Mucosa of descending colon (tissue), 3 donors: ENCODE results near the gene CORT. TPM values are rescaled to one million over a fixed set of nuclear protein-coding genes. Genes with fewer than 3 reads are reported as not detected.
"Not testable (repeated sequence)": the region's sequence is repeated elsewhere in the genome, so short reads cannot be mapped to it uniquely, and the experiment has no call there.

Source experiments
- ATAC-seq: fragments of 200-7000 bp; cut with Tn5 transposase; one replicate; pipeline ENCODE4 v1.9.1; 2020; ENCODE audit warnings: mild to moderate bottlenecking, moderate library complexity
- DNase-seq, 3 donors: peaks; one replicate each; pipeline ENCODE4 v3.0.0-alpha.2; 2020
- H3K36me3 ChIP-seq: fragments of 200-600 bp; one replicate; pipeline ENCODE4 v1.8.0; 2021; ENCODE audit warnings: low read depth, mild to moderate bottlenecking
- H3K4me1 ChIP-seq: fragments of 200-600 bp; one replicate; pipeline ENCODE4 v1.8.0; 2021; ENCODE audit warnings: low read depth, mild to moderate bottlenecking
- H3K4me3 ChIP-seq: fragments of 200-600 bp; one replicate; pipeline ENCODE4 v1.8.0; 2021; ENCODE audit warnings: mild to moderate bottlenecking
- H3K9me3 ChIP-seq: fragments of 200-600 bp; one replicate; pipeline ENCODE4 v1.8.0; 2021; ENCODE audit warnings: mild to moderate bottlenecking
- intact Hi-C, 2 donors: fragments of 100-400 bp; cut with DNase I in 1 of 2; cut with micrococcal nuclease in 1 of 2; formaldehyde crosslinking; loops; one replicate each; pipeline versions ENCODE4 v1.11.0 to v1.11.1; 2022; cut with DNase I, micrococcal nuclease
- total RNA-seq, 3 donors: library from RNA; stranded (reverse); fragmentation: NEBNext Ultra II Directional in 2 of 3; extraction: Animal tissue kit (Norgen Biotek cat#: 25700) in 2 of 3; gene quantifications; one replicate each; pipeline versions ENCODE4 v1.2.1 to v1.2.4, GENCODE V29; 2021 to 2023
- TF ChIP-seq, protein P1 (sequence below): fragments of 200-600 bp; IDR thresholded peaks from one replicate; pipeline ENCODE4 v1.8.0; 2022; ENCODE audit warnings: antibody characterized with exemption, mild to moderate bottlenecking
- donor health status: DM: no; HTN: no; CAD: no; lungs with moderate emphysema.
- donor health status: DM: no; HTN: no; CAD: no.
- donor health status: DM: no; HTN: yes; CAD: no.

Gene CORT
- total RNA-seq, 3 donors from 2014 or later: 0.32 to 0.43 TPM; not detected in 1

- no peaks in the 10 kb centered on the region for H3K9me3 ChIP-seq
- no peaks in the 10 kb centered on the region for H3K4me1 ChIP-seq
- ATAC-seq (no peak), DNase-seq (no peak)
- no peaks in the 10 kb centered on the region for H3K36me3 ChIP-seq
- intact Hi-C loops: no loop called here
- TF ChIP-seq, protein P1, sequence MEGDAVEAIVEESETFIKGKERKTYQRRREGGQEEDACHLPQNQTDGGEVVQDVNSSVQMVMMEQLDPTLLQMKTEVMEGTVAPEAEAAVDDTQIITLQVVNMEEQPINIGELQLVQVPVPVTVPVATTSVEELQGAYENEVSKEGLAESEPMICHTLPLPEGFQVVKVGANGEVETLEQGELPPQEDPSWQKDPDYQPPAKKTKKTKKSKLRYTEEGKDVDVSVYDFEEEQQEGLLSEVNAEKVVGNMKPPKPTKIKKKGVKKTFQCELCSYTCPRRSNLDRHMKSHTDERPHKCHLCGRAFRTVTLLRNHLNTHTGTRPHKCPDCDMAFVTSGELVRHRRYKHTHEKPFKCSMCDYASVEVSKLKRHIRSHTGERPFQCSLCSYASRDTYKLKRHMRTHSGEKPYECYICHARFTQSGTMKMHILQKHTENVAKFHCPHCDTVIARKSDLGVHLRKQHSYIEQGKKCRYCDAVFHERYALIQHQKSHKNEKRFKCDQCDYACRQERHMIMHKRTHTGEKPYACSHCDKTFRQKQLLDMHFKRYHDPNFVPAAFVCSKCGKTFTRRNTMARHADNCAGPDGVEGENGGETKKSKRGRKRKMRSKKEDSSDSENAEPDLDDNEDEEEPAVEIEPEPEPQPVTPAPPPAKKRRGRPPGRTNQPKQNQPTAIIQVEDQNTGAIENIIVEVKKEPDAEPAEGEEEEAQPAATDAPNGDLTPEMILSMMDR: no peak
- no peak overlapping the region for H3K4me3 ChIP-seq
Measured at GRCh38 chr1:10451287-10451686, 1.5 kb downstream of the CORT start.

DNA sequence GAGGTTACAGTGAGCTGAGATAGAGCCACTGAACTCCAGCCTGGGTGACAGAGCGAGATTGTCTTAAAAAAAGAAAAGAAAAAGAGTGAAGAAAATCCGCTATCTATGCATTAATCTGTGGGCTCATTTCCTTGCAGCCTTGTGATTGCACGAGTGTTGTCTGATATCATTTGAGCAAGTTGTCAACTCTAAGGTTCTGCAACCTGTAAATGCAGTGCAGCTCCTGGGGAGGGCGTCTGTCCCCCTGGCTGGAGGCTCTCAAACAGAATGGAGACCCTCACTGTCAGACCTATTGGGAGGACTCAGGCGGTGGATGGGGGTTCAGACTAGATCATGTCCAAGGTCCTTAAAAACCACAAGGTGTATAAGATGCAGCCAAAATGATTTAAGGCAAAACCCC lies 6.2 kb downstream of the CORT start:
- no peak for ATAC-seq
- H3K4me3 ChIP-seq: no peak overlapping the region
- H3K9me3 ChIP-seq: no peaks in the 10 kb centered on the region
- H3K4me1 ChIP-seq: no peaks in the 10 kb centered on the region
- DNase-seq: no peak
- H3K36me3 ChIP-seq: no peaks in the 10 kb centered on the region
- intact Hi-C loops: no loop called here
- TF ChIP-seq, protein P1: no peak

DNA sequence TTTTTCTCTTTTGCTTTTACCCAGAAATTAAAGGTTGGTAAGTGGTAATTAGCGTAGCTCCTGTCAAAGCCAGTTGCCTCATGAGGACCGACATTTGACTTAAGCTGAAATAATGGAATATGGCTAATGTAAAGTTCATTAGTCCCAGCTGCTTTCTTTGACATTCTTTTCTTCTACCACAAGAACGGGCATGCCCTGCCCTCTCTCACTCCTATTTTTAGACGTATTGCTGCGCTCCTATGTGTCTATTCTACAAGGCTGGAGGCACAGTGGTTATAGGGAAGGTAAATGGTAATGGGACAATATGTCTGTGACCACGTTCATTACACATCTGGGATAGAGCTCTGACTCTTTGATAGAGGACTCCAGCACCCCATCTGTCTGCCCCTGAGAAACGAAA lies 6.8 kb downstream of the CORT start:
- H3K36me3 ChIP-seq: no peaks in the 10 kb centered on the region
- no peak overlapping the region for H3K4me3 ChIP-seq
- intact Hi-C loops: no loop called here
- no peak for DNase-seq
- no peak for ATAC-seq
- TF ChIP-seq, protein P1: no peak
- H3K4me1 ChIP-seq: no peaks in the 10 kb centered on the region
- no peaks in the 10 kb centered on the region for H3K9me3 ChIP-seq

GRCh38 chr1:10457462-10457861 lies 7.6 kb downstream of the CORT start:
- ATAC-seq, intact Hi-C loops, H3K36me3 ChIP-seq, H3K9me3 ChIP-seq, DNase-seq, H3K4me1 ChIP-seq, H3K4me3 ChIP-seq: not testable (repeated sequence)

DNA sequence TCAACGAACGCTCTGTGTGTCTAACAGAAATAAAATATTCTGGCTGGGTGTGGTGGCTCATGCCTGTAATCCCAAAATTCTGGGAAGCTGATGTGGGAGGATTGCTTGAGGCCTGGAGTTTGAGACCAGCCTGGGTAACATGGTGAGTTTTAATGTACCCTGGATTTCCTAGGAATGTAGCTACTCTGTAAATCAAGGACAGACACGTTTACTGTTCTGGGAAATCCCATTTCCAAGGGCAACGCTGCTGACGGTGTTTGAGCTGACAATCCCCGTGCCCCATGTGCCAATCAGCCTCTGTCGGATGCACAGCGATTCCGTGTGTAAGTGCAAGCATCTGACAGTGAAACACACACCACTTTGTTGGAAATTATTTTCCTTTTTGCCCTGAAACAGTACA lies 8.0 kb downstream of the CORT start:
- H3K4me3 ChIP-seq: no peak overlapping the region
- ATAC-seq (no peak), DNase-seq (no peak)
- H3K36me3 ChIP-seq: peaks cover 4% of the 10 kb centered on the region
- intact Hi-C loops: no loop called here
- TF ChIP-seq, protein P1: no peak
- H3K9me3 ChIP-seq: no peaks in the 10 kb centered on the region
- no peaks in the 10 kb centered on the region for H3K4me1 ChIP-seq

GRCh38 chr1:10459184-10459583 lies 9.4 kb downstream of the CORT start:
- Histone ChIP-seq H3K4me3 (no peak overlapping the region), H3K36me3 (peaks cover 8% of the 10 kb centered on the region), H3K9me3 (no peaks in the 10 kb centered on the region), H3K4me1 (no peaks in the 10 kb centered on the region)
- TF ChIP-seq, protein P1: no peak
- ATAC-seq: peak; percentile 37
- DNase-seq: no peak
- intact Hi-C loops: no loop called here
